Pancreas (tissue), 10 donors: ENCODE data around the gene BANF2. TPM values are rescaled to one million over a fixed set of nuclear protein-coding genes. Genes with fewer than 3 reads are reported as not detected.
"Not testable (repeated sequence)": the region's sequence is repeated elsewhere in the genome, so short reads cannot be mapped to it uniquely, and the experiment has no call there.

Experiments
- ATAC-seq, 4 donors: fragments of 200-7000 bp; cut with Tn5 transposase; one replicate each; pipeline versions ENCODE4 v1.8.0 to v1.9.1; 2020; ENCODE audit warnings: mild to moderate bottlenecking in 4 of 4, moderate library complexity in 4 of 4
- DNase-seq, 6 donors: peaks; one replicate each; pipeline ENCODE4 v3.0.0-alpha.2; 2020
- FAIRE-seq: peaks from 2 replicates; lab custom pipeline; 2012; peaks lifted over from hg19 to GRCh38; lab: Jason Lieb, UNC
- H3K27ac ChIP-seq, 4 donors: fragments of 200-600 bp; sonication (generic); 1 replicate in 3 of 4; 2 replicates in 1 of 4; pipeline versions ENCODE4 v1.5.0 to v1.8.0; 2020
- H3K27me3 ChIP-seq, 4 donors: fragments of 200-600 bp; one replicate each; pipeline ENCODE4 v1.8.0; 2021
- H3K36me3 ChIP-seq, 3 donors: fragments of 200-600 bp; sonication (generic) in 1 of 3; one replicate each; pipeline versions ENCODE4 v1.5.0 to v1.8.0; 2020 to 2021
- H3K4me1 ChIP-seq, 3 donors: fragments of 200-600 bp; one replicate each; pipeline ENCODE4 v1.8.0; 2021
- H3K4me3 ChIP-seq, 4 donors: fragments of 200-600 bp; sonication (generic) in 2 of 4; one replicate each; pipeline versions ENCODE4 v1.5.0 to v1.8.0; 2020 to 2021
- H3K9me3 ChIP-seq, 4 donors: fragments of 200-600 bp; one replicate each; pipeline ENCODE4 v1.8.0; 2021
- CTCF ChIP-seq, 4 donors: fragments of 200-600 bp; sonication (generic) in 3 of 4; IDR thresholded peaks; one replicate each; pipeline versions ENCODE4 v1.5.0 to v1.8.0; 2021; ENCODE audit warnings: antibody characterized with exemption in 4 of 4
- WGBS, 2 donors: extraction: QIAGEN DNeasy Blood & Tissue Kit; methylation state at CpG; one replicate each; pipeline ENCODE4 v1.1.7; 2013; 5-methylcytosine and 5-hydroxymethylcytosine counted together
- intact Hi-C, 3 donors: fragments of 100-400 bp; cut with DNase I; formaldehyde crosslinking; loops; one replicate each; pipeline versions ENCODE4 v1.11.1 to v1.14.2; 2022
- polyA plus RNA-seq, 2 donors: library from polyadenylated mRNA; stranded (reverse); fragments of 200-250 nt; gene quantifications; one replicate each; pipeline ENCODE4 v1.2.3, GENCODE V29; 2013
- total RNA-seq, 6 donors: library from RNA; stranded (reverse); fragmentation: NEBNext Ultra II Directional in 4 of 6; extraction: Animal tissue kit (Norgen Biotek cat#: 25700) in 4 of 6; gene quantifications; one replicate each; pipeline versions ENCODE4 v1.2.1 to v1.2.4, GENCODE V29; 2021 to 2023
- donor health status: healthy with polysubstance abuse.
- donor health status: DM: no; HTN: no; CAD: no; lungs with moderate emphysema.
- donor health status: DM: no; HTN: no; CAD: no.
- donor health status: control.
- donor health status: control.
- donor health status: Bipolar disorder and iron deficiency.
- donor health status: DM: yes; HTN: yes; CAD: no.
- donor health status: DM: no; HTN: no; CAD: no.
- donor health status: DM: no; HTN: no; CAD: no.
- donor health status: DM: yes; HTN: yes; CAD: no.

BANF2 gene
- total and polyA plus RNA-seq, 8 donors: 0.59 to 6.4 (median 1.5) TPM

- no peak for ATAC-seq
- Histone ChIP-seq H3K27ac (no peak overlapping the region), H3K9me3 (no peaks in the 10 kb centered on the region), H3K27me3 (no peaks in the 10 kb centered on the region), H3K36me3 (peaks cover 0 to 28% (median 19%) of the 10 kb centered on the region in 3 donors), H3K4me3 (no peak overlapping the region), H3K4me1 (peaks cover 24 to 48% (median 37%) of the 10 kb centered on the region in 3 donors)
- no peak for FAIRE-seq
- intact Hi-C loops: loop anchor here in 1 of 3 donors (10.0 kb wide), 1 partner anchor 249 kb away; no protein-coding TSS in a partner anchor
- 51 to 55% methylated on average over 11 of the region's 11 CpGs for WGBS, 2 donors
- no peak for TF ChIP-seq CTCF (IDR thresholded peaks at IDR 0.05)
- peak in 1 of 6 donors; percentile 9 for DNase-seq
Observed at GRCh38 chr20:17655865-17656479, 43.8 kb upstream of the BANF2 start.

GRCh38 chr20:17657079-17657825 lies 42.5 kb upstream of the BANF2 start:
- H3K4me1 ChIP-seq: peaks cover 23 to 40% (median 37%) of the 10 kb centered on the region in 3 donors
- no peak overlapping the region for H3K4me3 ChIP-seq
- FAIRE-seq: no peak
- WGBS, 2 donors: 24 to 28% methylated on average over 9 of the region's 9 CpGs
- H3K36me3 ChIP-seq: peaks cover 0 to 28% (median 19%) of the 10 kb centered on the region in 3 donors
- peak; percentile 51 to 67 (median 59) for ATAC-seq
- intact Hi-C loops: loop anchor here in 1 of 3 donors (10.0 kb wide), 1 partner anchor 248 kb away; no protein-coding TSS in a partner anchor
- DNase-seq: peak in 2 of 6 donors; percentile 57 to 58
- no peaks in the 10 kb centered on the region for H3K27me3 ChIP-seq
- H3K27ac ChIP-seq: peak overlapping the region in 2 of 4 donors; percentile 0 to 6
- no peak for TF ChIP-seq CTCF (IDR thresholded peaks at IDR 0.05)
- H3K9me3 ChIP-seq: no peaks in the 10 kb centered on the region

- H3K4me1 ChIP-seq: peaks cover 27 to 38% (median 37%) of the 10 kb centered on the region in 3 donors
- peak overlapping the region in 2 of 4 donors; percentile 0 to 6 for H3K27ac ChIP-seq
Observed at GRCh38 chr20:17657898-17658647, 41.7 kb upstream of the BANF2 start.

GRCh38 chr20:17658648-17658993 lies 41.1 kb upstream of the BANF2 start:
- intact Hi-C loops: loop anchor here in 1 of 3 donors (10.0 kb wide), 1 partner anchor 246 kb away; no protein-coding TSS in a partner anchor

More at GRCh38 chr20:17657898-17658647, 41.7 kb upstream of the BANF2 start:
- FAIRE-seq: no peak
- Histone ChIP-seq H3K27me3 (no peaks in the 10 kb centered on the region), H3K4me3 (no peak overlapping the region), H3K36me3 (peaks cover 0 to 26% (median 19%) of the 10 kb centered on the region in 3 donors), H3K9me3 (no peaks in the 10 kb centered on the region)
- no peak for TF ChIP-seq CTCF (IDR thresholded peaks at IDR 0.05)
- DNase-seq: peak in 1 of 6 donors; percentile 6
- peak in 1 of 4 donors; percentile 1 for ATAC-seq
- intact Hi-C loops: loop anchor here in 1 of 3 donors (10.0 kb wide), 1 partner anchor 247 kb away; no protein-coding TSS in a partner anchor
- 49 to 51% methylated on average over 9 of the region's 9 CpGs for WGBS, 2 donors

GRCh38 chr20:17659344-17659743 lies 40.4 kb upstream of the BANF2 start:
- WGBS, 2 donors: 89 to 94% methylated on average over 6 to 7 of the region's 7 CpGs
- not testable (repeated sequence) for H3K9me3 ChIP-seq, H3K27me3 ChIP-seq, FAIRE-seq, H3K4me3 ChIP-seq, ATAC-seq, DNase-seq
- H3K27ac ChIP-seq: peak overlapping the region in 2 of 4 donors; percentile 41 to 42
- intact Hi-C loops: loop anchor here in 1 of 3 donors (10.0 kb wide), 1 partner anchor 245 kb away; no protein-coding TSS in a partner anchor
- H3K36me3 ChIP-seq: peaks cover 0 to 24% (median 19%) of the 10 kb centered on the region in 3 donors
- H3K4me1 ChIP-seq: peaks cover 35 to 40% (median 37%) of the 10 kb centered on the region in 3 donors

More at GRCh38 chr20:17658648-17658993, 41.1 kb upstream of the BANF2 start:
- peak in 1 of 6 donors; percentile 2 for DNase-seq
- H3K9me3 ChIP-seq: no peaks in the 10 kb centered on the region
- H3K4me3 ChIP-seq: no peak overlapping the region
- no peak for TF ChIP-seq CTCF (IDR thresholded peaks at IDR 0.05)
- WGBS, 2 donors: 61 to 62% methylated on average over 2 of the region's 2 CpGs
- FAIRE-seq: no peak
- H3K4me1 ChIP-seq: peaks cover 30 to 37% (median 37%) of the 10 kb centered on the region in 3 donors
- H3K27me3 ChIP-seq: no peaks in the 10 kb centered on the region
- ATAC-seq: no peak
- H3K36me3 ChIP-seq: peaks cover 0 to 24% (median 19%) of the 10 kb centered on the region in 3 donors
- peak overlapping the region in 1 of 4 donors; percentile 6 for H3K27ac ChIP-seq
